GM23338 (cell line): ENCODE results near the gene ONECUT3. TPM values are rescaled to one million over a fixed set of nuclear protein-coding genes. Genes with fewer than 3 reads are reported as not detected.
A peak's percentile ranks its signal among the peaks of the same experiment; 100 is the strongest.

Source experiments
- ATAC-seq: fragments of 200-7000 bp; cut with Tn5 transposase; 3 replicates; pipeline ENCODE4 v1.9.1; 2020
- DNase-seq: peaks from one replicate; pipeline ENCODE4 v3.0.0-alpha.2; 2015; ENCODE audit warnings: low spot score
- H2AFZ ChIP-seq: fragments of 200-600 bp; sonication (generic); 2 replicates; pipeline ENCODE4 v1.8.0; 2016; ENCODE audit warnings: antibody characterized with exemption, mild to moderate bottlenecking, moderate library complexity
- H3F3A ChIP-seq: fragments of 200-600 bp; sonication (generic); replicated peaks from 2 replicates; pipeline ENCODE4 v1.8.0; 2017; ENCODE audit warnings: antibody characterized with exemption, mixed run types, low read depth
- H3K27ac ChIP-seq: fragments of 200-600 bp; sonication (generic); 2 replicates; pipeline ENCODE4 v1.6.1; 2016; ENCODE audit warnings: low read depth
- H3K27me3 ChIP-seq: fragments of 200-600 bp; sonication (generic); 2 replicates; pipeline ENCODE4 v1.8.0; 2016; ENCODE audit warnings: mild to moderate bottlenecking, mixed run types, moderate library complexity; ENCODE audit not compliant: insufficient read depth
- H3K36me3 ChIP-seq: fragments of 200-600 bp; sonication (generic); 2 replicates; pipeline ENCODE4 v1.8.0; 2016; ENCODE audit warnings: mild to moderate bottlenecking; ENCODE audit not compliant: insufficient read depth
- H3K4me1 ChIP-seq: fragments of 200-600 bp; sonication (generic); 2 replicates; pipeline ENCODE4 v1.8.0; 2016; ENCODE audit warnings: mild to moderate bottlenecking, moderate library complexity; ENCODE audit not compliant: insufficient read depth
- H3K4me2 ChIP-seq: fragments of 200-600 bp; sonication (generic); 2 replicates; pipeline ENCODE4 v1.7.1; 2017; ENCODE audit warnings: mixed run types
- H3K4me3 ChIP-seq: fragments of 200-600 bp; sonication (generic); 2 replicates; pipeline ENCODE4 v1.6.1; 2016; ENCODE audit warnings: mixed run types
- H3K79me2 ChIP-seq: fragments of 200-600 bp; sonication (generic); replicated peaks from 2 replicates; pipeline ENCODE4 v1.8.0; 2017; ENCODE audit warnings: mild to moderate bottlenecking; ENCODE audit not compliant: insufficient read depth
- H3K9me2 ChIP-seq: fragments of 200-600 bp; sonication (generic); 2 replicates; pipeline ENCODE4 v1.8.0; 2017; ENCODE audit not compliant: insufficient read depth
- H4K20me1 ChIP-seq: fragments of 200-600 bp; sonication (generic); replicated peaks from 2 replicates; pipeline ENCODE4 v1.8.0; 2017; ENCODE audit warnings: mild to moderate bottlenecking; ENCODE audit not compliant: insufficient read depth
- H3K27ac Mint-ChIP-seq: 2 replicates; pipeline ENCODE4 v1.8.0; 2020; ENCODE audit warnings: inconsistent platforms, mild to moderate bottlenecking, moderate library complexity, mixed read lengths
- H3K27me3 Mint-ChIP-seq: 3 replicates; pipeline ENCODE4 v1.8.0; 2022; ENCODE audit warnings: low read depth, mild to moderate bottlenecking, moderate library complexity, mixed read lengths, inconsistent platforms; ENCODE audit not compliant: insufficient read depth, poor library complexity
- H3K36me3 Mint-ChIP-seq: 3 replicates; pipeline ENCODE4 v1.8.0; 2021; ENCODE audit warnings: low read depth, mild to moderate bottlenecking, inconsistent platforms, moderate library complexity, mixed read lengths
- H3K4me1 Mint-ChIP-seq: 3 replicates; pipeline ENCODE4 v1.8.0; 2020; ENCODE audit warnings: mild to moderate bottlenecking, inconsistent platforms, mixed read lengths
- H3K4me3 Mint-ChIP-seq: 3 replicates; pipeline ENCODE4 v1.8.0; 2021; ENCODE audit warnings: moderate library complexity, mild to moderate bottlenecking, inconsistent platforms, mixed read lengths
- H3K9me3 Mint-ChIP-seq: 3 replicates; pipeline ENCODE4 v1.8.0; 2020; ENCODE audit warnings: moderate library complexity, mild to moderate bottlenecking, inconsistent platforms, mixed read lengths
- CREB1 ChIP-seq: fragments of 250-450 bp; sonication (Bioruptor Pico); IDR thresholded peaks from 2 replicates; pipeline ENCODE4 v1.5.0; 2020; ENCODE audit warnings: low read depth, mild to moderate bottlenecking, moderate library complexity
- EZH2 ChIP-seq: fragments of 200-600 bp; sonication (generic); IDR thresholded peaks from one replicate; pipeline ENCODE4 v1.8.0; 2017; ENCODE audit warnings: antibody characterized with exemption, mild to moderate bottlenecking, low read depth; ENCODE audit not compliant: unreplicated experiment
- JUNB ChIP-seq: IDR thresholded peaks from one replicate; pipeline ENCODE4 v1.6.1; 2016; ENCODE audit warnings: antibody characterized with exemption; ENCODE audit not compliant: unreplicated experiment
- NANOG ChIP-seq: IDR thresholded peaks from 2 replicates; pipeline ENCODE4 v1.6.1; 2016; ENCODE audit warnings: antibody characterized with exemption, borderline replicate concordance
- POLR2AphosphoS5 ChIP-seq: IDR thresholded peaks from 2 replicates; pipeline ENCODE4 v1.6.1; 2016; ENCODE audit warnings: antibody characterized with exemption, low read depth
- STAT1 ChIP-seq: IDR thresholded peaks from one replicate; pipeline ENCODE4 v1.6.1; 2016; ENCODE audit warnings: antibody characterized with exemption; ENCODE audit not compliant: unreplicated experiment
- ZNF114 ChIP-seq: fragments of 250-450 bp; sonication (Bioruptor Pico); IDR thresholded peaks from 2 replicates; pipeline ENCODE4 v1.5.0; 2020; ENCODE audit warnings: mild to moderate bottlenecking, moderate library complexity
- ZNF331 ChIP-seq: fragments of 250-450 bp; sonication (Bioruptor Pico); IDR thresholded peaks from 2 replicates; pipeline ENCODE4 v1.5.0; 2020; ENCODE audit warnings: low read depth, mild to moderate bottlenecking, moderate library complexity
- polyA plus RNA-seq: library from polyadenylated mRNA; unstranded; fragments of >200 nt; fragmentation: Nextera tagmentation; extraction: Ambion mirVana; gene quantifications from 2 replicates; pipeline ENCODE4 v1.2.1, GENCODE V29; 2016
- total RNA-seq: library from RNA; depleted of rRNA; stranded (reverse); fragments of >200 nt; shearing (Covaris generic); gene quantifications from 2 replicates; pipeline ENCODE4 v1.2.3, GENCODE V29; 2014
- TF ChIP-seq, protein P1 (sequence below), 2 experiments: fragments of 200-600 bp in 1 of 2; sonication (generic) in 1 of 2; conservative IDR thresholded peaks; 2 replicates each; pipeline versions ENCODE4 v1.5.1 to v1.6.1; 2016 to 2017; ENCODE audit warnings: antibody characterized with exemption in 2 of 2, low read depth in 2 of 2, mild to moderate bottlenecking in 2 of 2, moderate library complexity in 1 of 2
- TF ChIP-seq, protein P2 (sequence below): IDR thresholded peaks from one replicate; pipeline ENCODE4 v1.6.1; 2018; ENCODE audit warnings: antibody characterized with exemption; ENCODE audit not compliant: unreplicated experiment
- TF ChIP-seq, protein P3 (sequence below): fragments of 250-450 bp; sonication (Bioruptor Pico); IDR thresholded peaks from 2 replicates; pipeline ENCODE4 v1.5.0; 2020; ENCODE audit warnings: mild to moderate bottlenecking, moderate library complexity
- TF ChIP-seq, protein P4 (sequence below): IDR thresholded peaks from 2 replicates; pipeline ENCODE4 v1.6.1; 2016; ENCODE audit warnings: antibody characterized with exemption

ONECUT3 gene
- total and polyA plus RNA-seq, 2 experiments from 2014 or later = not detected

DNA sequence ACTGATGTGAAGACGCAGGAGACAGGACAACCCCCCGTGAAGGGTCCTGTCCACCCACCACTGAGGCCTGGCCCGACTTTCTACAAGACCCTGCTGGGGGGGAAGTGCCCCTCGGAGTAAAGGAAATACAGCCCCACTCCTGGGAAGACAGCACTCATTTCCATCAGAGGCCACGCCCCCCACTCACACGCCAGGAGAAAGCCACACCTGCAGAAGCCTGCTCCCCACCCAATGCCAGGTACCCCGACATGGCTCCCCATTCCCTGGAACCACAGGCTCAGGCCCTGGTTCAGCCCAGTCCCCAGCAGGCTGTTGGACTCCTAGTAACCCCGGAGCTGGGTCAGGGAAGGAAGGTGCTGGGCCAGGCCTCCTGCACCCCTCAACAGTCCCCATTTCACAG, 69.7 kb downstream of the ONECUT3 start:
- no peak overlapping the region for H3K4me2 ChIP-seq
- H3F3A ChIP-seq = 0 out of 2 replicates have a peak, but pooled peaks cover 4% of the 10 kb centered on the region
- TF ChIP-seq POLR2AphosphoS5 (no peak), EZH2 (no peak), STAT1 (no peak), ZNF331 (CRISPR knock-in tag) (no peak), NANOG (no peak), CREB1 (no peak), ZNF114 (CRISPR knock-in tag) (no peak), JUNB (no peak)
- TF ChIP-seq, protein P1, sequence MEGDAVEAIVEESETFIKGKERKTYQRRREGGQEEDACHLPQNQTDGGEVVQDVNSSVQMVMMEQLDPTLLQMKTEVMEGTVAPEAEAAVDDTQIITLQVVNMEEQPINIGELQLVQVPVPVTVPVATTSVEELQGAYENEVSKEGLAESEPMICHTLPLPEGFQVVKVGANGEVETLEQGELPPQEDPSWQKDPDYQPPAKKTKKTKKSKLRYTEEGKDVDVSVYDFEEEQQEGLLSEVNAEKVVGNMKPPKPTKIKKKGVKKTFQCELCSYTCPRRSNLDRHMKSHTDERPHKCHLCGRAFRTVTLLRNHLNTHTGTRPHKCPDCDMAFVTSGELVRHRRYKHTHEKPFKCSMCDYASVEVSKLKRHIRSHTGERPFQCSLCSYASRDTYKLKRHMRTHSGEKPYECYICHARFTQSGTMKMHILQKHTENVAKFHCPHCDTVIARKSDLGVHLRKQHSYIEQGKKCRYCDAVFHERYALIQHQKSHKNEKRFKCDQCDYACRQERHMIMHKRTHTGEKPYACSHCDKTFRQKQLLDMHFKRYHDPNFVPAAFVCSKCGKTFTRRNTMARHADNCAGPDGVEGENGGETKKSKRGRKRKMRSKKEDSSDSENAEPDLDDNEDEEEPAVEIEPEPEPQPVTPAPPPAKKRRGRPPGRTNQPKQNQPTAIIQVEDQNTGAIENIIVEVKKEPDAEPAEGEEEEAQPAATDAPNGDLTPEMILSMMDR (conservative IDR thresholded peaks at IDR 0.05; ENCODE audit: low read depth in 2 of 2) = no peak
- TF ChIP-seq, protein P2, sequence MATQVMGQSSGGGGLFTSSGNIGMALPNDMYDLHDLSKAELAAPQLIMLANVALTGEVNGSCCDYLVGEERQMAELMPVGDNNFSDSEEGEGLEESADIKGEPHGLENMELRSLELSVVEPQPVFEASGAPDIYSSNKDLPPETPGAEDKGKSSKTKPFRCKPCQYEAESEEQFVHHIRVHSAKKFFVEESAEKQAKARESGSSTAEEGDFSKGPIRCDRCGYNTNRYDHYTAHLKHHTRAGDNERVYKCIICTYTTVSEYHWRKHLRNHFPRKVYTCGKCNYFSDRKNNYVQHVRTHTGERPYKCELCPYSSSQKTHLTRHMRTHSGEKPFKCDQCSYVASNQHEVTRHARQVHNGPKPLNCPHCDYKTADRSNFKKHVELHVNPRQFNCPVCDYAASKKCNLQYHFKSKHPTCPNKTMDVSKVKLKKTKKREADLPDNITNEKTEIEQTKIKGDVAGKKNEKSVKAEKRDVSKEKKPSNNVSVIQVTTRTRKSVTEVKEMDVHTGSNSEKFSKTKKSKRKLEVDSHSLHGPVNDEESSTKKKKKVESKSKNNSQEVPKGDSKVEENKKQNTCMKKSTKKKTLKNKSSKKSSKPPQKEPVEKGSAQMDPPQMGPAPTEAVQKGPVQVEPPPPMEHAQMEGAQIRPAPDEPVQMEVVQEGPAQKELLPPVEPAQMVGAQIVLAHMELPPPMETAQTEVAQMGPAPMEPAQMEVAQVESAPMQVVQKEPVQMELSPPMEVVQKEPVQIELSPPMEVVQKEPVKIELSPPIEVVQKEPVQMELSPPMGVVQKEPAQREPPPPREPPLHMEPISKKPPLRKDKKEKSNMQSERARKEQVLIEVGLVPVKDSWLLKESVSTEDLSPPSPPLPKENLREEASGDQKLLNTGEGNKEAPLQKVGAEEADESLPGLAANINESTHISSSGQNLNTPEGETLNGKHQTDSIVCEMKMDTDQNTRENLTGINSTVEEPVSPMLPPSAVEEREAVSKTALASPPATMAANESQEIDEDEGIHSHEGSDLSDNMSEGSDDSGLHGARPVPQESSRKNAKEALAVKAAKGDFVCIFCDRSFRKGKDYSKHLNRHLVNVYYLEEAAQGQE = no peak
- TF ChIP-seq, protein P3, sequence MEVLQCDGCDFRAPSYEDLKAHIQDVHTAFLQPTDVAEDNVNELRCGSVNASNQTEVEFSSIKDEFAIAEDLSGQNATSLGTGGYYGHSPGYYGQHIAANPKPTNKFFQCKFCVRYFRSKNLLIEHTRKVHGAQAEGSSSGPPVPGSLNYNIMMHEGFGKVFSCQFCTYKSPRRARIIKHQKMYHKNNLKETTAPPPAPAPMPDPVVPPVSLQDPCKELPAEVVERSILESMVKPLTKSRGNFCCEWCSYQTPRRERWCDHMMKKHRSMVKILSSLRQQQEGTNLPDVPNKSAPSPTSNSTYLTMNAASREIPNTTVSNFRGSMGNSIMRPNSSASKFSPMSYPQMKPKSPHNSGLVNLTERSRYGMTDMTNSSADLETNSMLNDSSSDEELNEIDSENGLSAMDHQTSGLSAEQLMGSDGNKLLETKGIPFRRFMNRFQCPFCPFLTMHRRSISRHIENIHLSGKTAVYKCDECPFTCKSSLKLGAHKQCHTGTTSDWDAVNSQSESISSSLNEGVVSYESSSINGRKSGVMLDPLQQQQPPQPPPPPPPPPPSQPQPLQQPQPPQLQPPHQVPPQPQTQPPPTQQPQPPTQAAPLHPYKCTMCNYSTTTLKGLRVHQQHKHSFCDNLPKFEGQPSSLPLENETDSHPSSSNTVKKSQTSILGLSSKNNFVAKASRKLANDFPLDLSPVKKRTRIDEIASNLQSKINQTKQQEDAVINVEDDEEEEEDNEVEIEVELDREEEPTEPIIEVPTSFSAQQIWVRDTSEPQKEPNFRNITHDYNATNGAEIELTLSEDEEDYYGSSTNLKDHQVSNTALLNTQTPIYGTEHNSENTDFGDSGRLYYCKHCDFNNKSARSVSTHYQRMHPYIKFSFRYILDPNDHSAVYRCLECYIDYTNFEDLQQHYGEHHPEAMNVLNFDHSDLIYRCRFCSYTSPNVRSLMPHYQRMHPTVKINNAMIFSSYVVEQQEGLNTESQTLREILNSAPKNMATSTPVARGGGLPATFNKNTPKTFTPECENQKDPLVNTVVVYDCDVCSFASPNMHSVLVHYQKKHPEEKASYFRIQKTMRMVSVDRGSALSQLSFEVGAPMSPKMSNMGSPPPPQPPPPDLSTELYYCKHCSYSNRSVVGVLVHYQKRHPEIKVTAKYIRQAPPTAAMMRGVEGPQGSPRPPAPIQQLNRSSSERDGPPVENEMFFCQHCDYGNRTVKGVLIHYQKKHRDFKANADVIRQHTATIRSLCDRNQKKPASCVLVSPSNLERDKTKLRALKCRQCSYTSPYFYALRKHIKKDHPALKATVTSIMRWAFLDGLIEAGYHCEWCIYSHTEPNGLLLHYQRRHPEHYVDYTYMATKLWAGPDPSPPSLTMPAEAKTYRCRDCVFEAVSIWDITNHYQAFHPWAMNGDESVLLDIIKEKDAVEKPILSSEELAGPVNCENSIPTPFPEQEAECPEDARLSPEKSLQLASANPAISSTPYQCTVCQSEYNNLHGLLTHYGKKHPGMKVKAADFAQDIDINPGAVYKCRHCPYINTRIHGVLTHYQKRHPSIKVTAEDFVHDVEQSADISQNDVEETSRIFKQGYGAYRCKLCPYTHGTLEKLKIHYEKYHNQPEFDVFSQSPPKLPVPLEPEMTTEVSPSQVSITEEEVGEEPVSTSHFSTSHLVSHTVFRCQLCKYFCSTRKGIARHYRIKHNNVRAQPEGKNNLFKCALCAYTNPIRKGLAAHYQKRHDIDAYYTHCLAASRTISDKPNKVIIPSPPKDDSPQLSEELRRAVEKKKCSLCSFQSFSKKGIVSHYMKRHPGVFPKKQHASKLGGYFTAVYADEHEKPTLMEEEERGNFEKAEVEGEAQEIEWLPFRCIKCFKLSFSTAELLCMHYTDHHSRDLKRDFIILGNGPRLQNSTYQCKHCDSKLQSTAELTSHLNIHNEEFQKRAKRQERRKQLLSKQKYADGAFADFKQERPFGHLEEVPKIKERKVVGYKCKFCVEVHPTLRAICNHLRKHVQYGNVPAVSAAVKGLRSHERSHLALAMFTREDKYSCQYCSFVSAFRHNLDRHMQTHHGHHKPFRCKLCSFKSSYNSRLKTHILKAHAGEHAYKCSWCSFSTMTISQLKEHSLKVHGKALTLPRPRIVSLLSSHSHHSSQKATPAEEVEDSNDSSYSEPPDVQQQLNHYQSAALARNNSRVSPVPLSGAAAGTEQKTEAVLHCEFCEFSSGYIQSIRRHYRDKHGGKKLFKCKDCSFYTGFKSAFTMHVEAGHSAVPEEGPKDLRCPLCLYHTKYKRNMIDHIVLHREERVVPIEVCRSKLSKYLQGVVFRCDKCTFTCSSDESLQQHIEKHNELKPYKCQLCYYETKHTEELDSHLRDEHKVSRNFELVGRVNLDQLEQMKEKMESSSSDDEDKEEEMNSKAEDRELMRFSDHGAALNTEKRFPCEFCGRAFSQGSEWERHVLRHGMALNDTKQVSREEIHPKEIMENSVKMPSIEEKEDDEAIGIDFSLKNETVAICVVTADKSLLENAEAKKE (CRISPR knock-in tag) = no peak
- TF ChIP-seq, protein P4, sequence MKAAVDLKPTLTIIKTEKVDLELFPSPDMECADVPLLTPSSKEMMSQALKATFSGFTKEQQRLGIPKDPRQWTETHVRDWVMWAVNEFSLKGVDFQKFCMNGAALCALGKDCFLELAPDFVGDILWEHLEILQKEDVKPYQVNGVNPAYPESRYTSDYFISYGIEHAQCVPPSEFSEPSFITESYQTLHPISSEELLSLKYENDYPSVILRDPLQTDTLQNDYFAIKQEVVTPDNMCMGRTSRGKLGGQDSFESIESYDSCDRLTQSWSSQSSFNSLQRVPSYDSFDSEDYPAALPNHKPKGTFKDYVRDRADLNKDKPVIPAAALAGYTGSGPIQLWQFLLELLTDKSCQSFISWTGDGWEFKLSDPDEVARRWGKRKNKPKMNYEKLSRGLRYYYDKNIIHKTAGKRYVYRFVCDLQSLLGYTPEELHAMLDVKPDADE = no peak
- Mint-ChIP-seq H3K9me3 (no peaks in the 10 kb centered on the region), H3K4me3 (no peak overlapping the region), H3K36me3 (peaks cover 36% of the 10 kb centered on the region), H3K27ac (no peak overlapping the region), H3K27me3 (peaks cover 4% of the 10 kb centered on the region), H3K4me1 (peaks cover 8% of the 10 kb centered on the region)
- H3K4me1 ChIP-seq = no peaks in the 10 kb centered on the region
- H4K20me1 ChIP-seq = no peaks in the 10 kb centered on the region
- H3K27ac ChIP-seq = 0 out of 2 replicates have a peak overlapping the region, but pooled peaks have one; percentile 19
- H3K27me3 ChIP-seq = no peaks in the 10 kb centered on the region
- no peak overlapping the region for H3K4me3 ChIP-seq
- DNase-seq (no peak), ATAC-seq (no peak)
- H2AFZ ChIP-seq = no peak overlapping the region
- H3K79me2 ChIP-seq = no peaks in the 10 kb centered on the region
- H3K36me3 ChIP-seq = no peaks in the 10 kb centered on the region; the same call in 1 of the 2 replicates
- no peaks in the 10 kb centered on the region for H3K9me2 ChIP-seq
